Embryonic facial prominence (tissue), 1 donor: ENCODE measurements around the gene KRT3.
"Not testable (repeated sequence)": the region's sequence is repeated elsewhere in the genome, so short reads cannot be mapped to it uniquely, and the experiment has no call there.

Experiments
- DNase-seq: peaks from one replicate; pipeline ENCODE4 v3.0.0-alpha.2; 2016; ENCODE audit errors: extremely low spot score

KRT3 gene

DNA sequence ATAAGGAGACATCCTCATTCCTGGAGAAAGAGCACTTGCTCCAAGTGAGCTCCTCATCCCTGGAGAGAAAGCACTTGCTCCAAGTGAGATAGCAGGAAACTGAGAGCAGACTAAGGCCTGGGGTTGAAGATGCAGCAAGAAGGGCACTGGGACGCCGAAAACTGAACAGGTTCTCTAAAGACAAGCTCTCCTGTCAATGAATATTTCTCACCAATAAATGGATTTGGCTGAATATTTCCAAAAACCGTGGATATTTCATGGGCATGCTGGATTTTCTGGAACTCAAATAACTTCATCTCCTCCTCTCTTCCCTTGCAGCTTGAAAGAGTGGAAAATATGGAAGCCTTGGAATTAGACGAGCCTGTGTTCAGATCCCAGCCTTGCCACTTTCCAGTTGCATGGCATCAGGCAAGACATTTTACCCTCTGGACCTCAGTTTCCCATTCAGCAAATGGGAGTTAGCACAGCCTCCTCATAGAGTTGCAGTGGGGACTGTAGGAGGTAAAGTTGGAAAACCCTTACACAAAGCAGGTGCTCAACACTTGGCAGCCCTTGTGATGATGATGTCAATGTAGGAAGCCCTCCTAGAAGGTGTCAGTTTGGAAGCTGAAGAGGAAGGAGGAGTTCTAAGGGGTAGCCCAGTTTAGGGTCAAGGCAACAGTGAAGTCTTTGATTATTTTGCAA, 14.4 kb downstream of the KRT3 start:
- DNase-seq: no peak

DNA sequence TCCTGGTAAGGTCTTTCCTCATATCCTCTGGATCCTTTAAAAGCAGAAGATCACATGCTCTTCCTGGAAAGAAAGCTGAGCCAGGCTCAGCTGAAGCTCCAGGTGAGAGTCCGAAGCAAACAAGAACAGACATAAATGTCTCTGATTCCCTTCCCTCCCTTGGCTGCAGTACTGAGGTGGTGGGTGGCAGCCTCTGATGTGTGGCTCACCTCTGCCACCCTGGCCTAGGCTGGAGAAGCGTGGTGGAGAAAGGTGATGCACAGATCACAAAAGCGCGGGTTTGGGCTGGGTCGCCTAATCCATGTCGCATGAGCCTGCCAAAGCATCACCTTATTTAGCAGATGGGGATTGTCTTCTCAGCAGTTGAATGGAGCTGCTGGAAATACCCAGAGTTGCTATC, 16.0 kb downstream of the KRT3 start:
- no peak for DNase-seq

DNA sequence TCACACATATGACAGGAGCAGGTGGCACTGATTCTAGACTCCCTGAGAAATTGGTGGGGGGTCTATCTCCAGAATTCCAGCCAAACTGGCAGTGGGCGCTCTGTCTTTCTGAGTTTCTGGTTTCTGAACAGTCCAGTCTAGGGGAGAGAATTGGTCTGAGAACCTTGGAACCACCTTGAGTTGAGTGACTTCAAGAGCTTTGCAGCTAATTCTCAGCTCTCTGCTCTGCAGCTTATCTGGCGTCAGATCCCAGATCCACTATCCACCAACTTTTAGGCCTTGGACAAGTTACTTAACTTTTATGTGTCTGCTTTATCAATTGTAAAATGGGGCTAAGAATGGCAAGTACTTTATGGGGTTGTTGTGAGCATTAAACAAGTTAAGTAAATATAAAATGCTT, 17.1 kb downstream of the KRT3 start:
- DNase-seq: no peak

DNA sequence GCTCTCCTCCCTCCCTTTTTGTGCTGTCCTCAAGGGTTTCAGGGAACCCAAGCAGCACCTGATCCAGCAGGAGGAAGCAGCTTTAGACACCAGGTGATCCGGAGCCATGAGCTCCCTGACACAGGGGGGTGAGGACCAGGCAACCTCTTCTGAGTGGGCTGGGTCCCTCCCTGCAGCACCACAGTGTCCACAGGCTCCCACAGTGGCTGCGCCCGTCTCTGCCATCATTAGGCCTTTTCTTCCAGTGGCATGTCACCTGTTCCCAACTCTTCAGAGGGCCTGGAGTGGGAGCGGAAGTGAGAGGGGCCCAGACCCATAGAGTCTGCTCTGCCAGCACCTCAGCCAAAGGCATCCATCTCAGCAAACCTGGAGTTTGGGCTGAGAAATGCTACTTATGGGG, 18.4 kb downstream of the KRT3 start:
- no peak for DNase-seq

DNA sequence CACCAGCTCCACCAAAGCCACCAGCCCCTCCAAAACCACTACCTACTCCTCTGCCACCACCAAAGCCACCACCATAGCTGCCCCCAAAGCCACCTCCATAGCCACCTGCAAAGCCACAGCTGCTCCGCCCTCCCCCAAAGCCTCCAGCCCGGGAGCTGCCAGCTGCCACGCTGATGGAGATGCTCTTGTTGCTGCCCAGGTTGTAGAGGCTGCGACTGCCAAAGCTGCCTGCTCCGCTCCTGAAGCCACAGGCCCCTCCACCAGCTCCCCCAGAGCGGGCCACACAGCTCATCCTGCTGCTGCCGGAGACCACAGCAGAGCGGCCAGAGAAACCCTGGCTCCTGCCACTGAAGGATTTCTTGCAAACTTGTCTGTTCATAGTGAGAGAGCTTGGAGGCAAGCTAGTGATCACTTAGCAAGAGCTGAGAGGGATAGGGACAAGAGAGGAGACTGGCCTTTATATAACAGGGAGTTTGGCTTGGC, 19.0 kb downstream of the KRT3 start, which contains the start of gene KRT76:
Gene KRT76 (minus strand): TSS at position 433 of the 483 bp plus-strand sequence. CDS start 54 bp downstream, at position 379.
- DNase-seq: no peak

DNA sequence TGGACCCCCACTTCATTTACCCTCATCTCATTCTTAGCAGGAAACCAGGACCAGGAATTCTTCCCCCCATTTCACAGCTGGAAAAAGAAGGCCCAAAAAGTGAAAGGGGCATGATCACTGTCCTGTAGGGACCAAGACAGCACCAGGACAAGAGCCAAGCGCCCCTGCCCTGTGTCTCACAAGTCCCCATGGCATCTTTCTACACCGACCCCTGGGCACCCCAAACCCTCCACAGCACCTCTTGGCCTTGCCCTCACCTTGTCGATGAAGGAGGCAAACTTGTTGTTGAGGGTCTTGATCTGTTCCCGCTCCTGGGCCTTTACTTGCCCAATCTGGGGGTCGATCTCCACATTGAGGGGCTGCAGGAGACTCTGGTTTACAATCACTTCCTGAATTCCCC, 19.5 kb downstream of the KRT3 start:
- no peak for DNase-seq

DNA sequence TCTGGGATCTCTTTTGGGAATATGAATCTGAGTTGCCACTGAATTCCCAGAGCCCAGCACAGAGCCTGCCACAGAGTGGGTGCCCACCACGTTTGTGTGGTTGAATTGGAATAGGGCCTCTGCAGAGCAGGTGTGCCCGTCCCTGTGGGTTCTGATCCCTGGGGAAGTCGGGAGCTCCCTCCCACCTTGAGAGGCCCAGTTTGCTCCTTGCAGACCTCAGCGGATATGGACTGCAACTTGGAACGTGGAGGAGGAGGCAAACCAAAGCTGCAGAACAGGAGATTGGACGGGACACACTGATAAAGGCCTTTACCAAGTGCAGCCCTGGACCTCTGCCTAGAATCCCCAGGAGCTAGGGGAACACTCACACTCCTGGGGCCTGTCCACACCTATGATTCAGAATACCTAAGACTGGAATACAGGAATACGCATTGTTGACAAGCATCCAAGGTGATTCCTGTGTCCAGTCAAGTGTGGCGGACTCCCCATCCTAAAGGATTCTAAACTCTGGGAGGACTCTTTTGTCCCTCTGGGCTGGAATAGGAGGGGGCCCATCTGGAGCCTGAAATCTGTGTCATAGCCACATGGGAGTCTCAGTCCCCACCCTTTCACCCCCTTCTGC, 21.2 kb downstream of the KRT3 start:
- no peak for DNase-seq

DNA sequence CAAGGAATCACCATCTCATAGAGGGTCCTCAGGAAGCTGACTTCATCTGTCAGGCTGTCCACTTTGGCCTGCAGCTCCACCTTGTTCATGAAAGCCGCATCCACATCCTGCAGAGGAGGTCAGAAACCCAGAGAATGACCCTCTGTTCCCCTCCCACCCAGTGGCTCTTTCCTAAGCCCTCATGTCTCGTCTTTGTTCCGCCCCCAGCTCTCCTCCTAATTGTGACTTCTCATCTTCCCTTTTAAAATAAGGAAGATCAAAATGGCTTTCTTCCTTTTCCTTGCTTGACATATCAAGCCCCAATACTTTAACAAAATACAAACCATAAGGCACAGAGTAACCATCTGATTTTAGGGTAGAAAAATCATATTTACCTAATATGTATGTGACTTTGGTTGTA, 23.1 kb downstream of the KRT3 start:
- DNase-seq: no peak

DNA sequence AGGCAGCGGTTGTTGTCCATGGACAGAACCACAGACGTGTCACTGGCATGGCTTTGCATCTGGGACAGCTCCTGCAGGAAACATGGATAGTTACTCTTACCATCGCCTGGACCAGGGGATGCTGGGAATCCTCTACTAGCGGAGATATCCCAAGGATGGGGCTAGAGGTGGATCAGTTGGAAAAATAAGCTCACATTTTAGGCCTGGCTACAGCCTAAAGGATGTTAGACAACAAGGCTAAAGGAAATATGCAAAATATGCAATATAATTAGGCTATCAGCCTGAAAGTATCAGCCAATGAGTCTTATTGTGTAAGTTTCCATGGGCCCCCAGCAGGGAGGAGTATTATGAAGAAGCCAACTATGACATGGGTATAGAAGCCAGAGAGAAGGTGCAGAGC, 23.7 kb downstream of the KRT3 start:
- no peak for DNase-seq

DNA sequence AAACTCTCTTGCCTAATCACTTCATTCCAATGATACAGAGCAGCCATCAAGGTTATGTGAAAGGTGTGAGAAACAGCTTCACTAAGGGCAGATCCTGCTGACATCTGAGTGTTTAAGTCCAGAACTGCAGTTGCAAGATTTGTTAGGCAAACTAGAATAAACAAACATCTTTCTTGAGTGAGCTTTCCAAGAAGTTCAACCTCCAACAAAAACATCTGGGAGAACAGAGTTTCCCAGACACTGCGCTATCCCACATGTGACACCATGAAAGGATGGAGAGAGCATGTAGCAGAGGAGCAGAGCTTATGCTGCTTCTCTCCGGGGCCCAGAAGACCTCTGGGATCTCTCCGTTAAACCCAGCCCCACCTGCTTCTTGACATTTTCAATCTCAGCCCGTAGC, 24.4 kb downstream of the KRT3 start:
- DNase-seq: no peak

DNA sequence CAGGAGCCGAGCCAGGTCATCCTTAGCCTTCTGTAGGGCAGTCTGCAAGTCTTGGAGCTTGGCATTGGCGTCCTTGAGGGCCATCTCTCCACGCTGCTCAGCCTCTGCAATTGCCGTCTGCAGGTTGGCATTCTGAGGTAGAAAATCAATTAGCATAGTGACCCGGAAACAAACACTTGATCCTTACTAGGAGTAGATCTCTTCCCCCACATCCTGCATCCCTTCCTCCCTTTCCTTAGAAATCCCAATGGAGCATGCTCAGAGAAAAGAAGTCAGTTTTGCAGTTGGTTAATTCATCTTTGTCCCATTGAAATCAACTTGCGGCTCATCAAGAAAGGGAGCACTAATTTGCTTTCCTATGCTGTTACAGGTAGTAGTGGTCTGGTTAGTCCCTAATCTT, 24.8 kb downstream of the KRT3 start:
- DNase-seq: no peak

DNA sequence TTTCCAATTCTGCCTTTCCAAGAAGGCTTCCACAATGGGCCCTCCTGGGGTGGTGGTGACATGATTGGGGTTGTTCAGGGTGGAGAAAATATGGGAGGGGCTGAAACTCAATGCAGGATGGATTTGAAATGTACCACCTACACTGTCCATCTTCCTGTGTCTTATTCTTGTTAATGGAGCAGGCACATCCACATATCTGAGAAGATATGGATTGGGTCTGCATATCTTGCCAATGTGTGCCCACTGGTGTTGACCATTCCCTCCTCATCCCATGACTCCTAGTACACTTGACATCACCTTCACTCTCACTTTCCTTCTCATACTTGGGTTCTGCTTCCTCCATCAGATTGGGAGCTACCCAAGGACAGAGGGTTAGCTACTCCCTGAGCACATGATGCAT, 26.0 kb downstream of the KRT3 start:
- no peak for DNase-seq

DNA sequence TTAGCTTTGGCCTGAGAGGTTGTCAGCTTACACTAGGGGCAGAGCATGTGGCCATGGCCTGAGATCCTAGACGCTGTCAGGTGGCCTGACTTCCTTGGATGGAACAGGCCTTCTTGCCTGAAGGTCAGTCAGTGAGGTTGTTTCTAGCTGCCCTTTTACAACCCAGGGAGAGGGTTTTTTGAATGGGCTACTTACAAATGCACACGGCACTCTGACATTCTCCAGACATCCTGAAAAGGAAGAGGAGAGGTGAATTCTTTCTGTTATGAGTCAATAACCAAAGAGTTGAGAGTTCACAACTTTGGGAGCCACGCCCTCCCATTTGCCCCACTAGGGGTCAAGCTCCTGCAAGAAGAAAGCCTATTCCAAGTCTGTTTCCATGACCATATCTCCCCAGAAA, 26.6 kb downstream of the KRT3 start:
- no peak for DNase-seq

DNA sequence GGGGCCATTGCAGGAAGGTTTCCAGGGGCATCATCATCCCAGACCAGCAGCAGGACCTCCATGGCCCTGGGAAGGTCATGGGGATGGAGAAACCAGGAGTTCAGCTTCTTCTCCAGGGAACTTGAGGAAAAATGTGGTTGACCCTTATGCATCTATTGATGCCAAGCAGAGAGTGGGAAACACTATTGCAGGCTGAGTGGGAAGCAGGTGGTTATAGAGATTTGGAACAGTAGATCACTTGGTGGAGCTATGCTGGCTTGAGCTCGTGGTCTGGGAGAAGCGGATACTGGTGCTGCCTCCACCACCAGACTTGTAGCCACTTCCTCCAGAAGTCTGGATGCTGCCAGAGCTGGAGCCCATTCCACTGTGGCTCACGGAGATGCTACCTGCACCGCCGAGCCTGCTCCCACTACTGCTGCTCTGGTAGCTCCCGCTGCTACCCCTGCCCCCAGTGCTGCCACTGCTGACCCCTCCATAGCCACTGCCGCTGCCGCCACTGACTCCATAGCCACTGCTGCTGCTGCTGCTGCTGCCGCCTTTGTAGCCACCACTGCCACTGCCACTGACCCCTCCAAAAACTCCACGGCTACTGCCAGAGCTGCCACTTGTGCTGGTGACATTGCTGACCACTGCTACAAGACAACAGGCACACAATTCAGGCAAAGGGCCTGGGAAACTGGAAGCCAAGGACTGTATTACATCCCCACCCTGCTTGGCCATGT, 27.3 kb downstream of the KRT3 start:
- DNase-seq: no peak

DNA sequence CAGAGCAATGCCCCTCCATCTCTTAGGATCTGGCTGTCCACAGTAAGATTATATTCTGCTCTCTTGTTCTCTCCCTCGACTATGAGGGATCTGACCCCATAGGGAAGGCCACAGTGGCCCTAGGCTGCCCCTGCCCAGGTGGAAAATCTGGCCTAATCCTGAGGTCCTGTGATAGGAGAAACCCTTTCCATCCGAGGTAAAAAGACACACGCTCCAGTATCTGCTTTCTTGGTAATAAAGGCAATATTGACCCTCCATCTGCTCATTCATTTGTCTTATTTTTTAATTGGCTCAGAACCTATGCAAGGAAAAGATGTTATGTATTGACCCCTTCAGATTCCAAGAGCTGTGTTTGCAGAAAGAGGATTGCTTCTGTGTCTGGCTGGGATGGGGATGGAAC, 28.5 kb downstream of the KRT3 start:
- no peak for DNase-seq

DNA sequence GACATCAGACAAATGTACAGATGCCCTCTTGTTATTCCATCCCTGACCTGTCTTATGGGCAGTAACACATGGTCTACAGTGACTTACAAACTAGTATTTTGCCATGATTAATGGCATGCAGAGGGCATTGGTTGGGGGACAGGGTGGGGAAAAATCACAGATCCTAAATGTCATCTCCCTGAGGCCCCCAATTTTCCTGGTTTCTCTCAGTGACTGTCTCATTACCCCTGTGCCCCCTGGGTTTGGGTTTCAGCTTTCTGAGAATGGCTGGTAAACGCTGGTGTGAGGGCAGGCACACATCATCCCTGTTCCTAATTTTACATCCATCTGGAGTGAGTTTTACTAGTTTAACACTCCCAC, 28.9 kb downstream of the KRT3 start:
- no peak for DNase-seq

DNA sequence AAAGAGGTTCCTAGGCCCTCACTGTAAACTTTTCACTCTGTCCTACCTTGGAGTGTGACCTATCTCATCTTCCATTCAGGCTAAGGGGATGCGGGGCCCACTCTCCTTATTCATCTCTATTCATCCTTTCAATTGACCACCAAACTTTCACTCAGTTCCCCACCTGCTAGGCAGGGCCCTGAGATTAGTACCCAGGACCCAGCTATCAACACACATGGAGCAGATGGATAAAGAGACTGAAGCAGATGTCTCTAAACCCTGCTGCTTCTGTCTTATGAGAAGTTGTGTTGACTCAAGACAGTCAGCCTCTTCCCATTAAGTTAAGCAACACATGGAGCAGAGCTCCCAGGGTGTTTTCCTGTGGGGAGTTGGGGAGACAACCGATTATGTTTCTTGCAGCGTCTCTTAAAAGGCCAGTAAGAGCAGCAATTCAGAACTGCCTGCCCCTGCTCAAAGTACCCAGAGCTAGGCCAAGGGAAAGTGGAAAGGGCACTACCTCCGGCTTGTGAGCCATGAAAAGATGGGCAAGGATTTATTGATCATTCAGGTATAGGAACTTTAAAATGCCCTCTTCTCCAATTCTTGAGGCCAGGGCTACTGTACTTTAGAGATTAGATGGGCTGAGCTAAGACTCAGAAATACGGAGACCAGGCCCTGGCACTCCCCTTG, 29.4 kb downstream of the KRT3 start:
- no peak for DNase-seq

DNA sequence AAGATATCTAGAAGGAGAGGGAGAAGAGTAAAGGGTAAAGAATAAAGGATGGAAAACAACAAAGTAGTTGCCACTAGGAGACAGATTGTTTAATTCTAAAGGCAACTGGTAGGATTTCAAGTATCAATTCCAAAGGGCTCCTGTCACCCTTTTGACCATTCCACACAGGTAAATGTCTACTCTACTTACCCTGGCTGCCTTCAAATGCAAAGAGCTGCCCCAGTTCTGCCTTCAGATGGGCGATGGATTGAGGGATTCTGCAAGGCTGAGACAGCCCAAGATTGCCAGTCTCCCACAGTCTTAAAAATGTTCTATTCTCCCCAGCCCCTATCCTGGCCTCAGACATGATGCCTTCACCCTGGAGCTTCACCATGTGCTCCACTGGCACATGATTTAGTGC, 30.2 kb downstream of the KRT3 start:
- no peak for DNase-seq

DNA sequence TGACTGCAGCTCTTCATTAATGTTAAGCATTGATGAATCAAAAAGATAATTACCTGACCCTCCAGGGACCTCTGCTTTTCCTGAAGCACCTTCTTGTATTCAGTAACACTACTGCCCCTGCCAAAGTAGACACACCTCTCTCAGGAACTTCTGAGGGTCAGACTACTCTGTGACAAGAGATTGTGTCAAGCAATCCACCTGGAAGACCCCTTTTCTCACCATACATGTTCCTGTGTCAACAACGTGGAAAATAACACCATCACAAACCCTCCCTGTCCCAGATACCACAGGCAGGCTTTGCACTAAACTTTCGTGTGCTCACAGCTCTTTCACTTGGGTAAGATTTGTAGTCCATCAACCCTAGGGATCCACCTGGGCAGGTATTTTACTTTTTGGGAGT, 31.9 kb downstream of the KRT3 start:
- no peak for DNase-seq

DNA sequence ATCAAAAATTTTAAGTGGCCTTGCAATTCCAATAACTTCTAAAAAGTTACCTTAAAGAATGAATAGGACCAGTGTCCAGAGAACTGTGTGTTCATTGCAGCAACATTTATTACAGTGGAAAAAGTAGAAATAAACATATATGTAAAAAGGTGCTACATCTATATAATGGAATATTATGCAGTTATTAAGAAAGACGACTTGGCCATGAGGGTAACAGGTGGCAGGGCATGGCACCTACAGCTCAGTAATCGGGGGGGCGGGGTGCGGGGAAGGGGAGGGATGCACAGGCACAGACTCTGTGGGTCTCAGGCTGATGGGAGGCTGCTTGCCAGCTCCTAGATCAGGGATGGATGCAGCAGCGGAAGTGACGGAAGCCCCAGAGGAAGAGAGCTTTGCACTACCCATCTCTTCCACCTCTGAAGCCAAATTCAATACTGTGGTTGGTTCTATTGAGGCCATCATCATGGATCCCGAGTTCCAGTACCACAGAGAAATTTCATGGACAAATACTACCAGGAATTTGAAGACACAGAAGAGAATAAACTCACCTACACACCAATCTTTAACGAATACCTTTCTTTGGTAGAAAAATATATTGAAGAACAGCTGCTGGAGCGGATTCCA, 32.8 kb downstream of the KRT3 start:
- DNase-seq: no peak

DNA sequence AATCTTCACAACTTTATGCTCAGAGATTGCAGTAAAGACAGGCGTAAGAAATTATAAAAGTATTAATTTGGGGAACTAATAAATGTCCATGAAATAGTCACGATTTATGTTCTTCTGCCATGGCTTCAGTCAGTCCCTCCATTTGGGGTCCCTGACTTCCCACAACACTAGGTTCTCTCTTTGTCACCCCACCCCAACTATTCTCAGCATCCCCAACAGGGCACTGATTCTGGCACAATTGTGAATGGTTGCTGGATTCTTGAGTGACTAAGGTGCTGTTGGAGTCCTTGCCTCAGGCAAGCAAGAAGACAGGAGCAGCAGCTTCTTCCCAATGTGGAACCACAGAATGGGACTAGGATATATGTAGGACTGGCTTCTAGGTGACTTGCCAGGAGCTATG, 34.1 kb downstream of the KRT3 start:
- no peak for DNase-seq

DNA sequence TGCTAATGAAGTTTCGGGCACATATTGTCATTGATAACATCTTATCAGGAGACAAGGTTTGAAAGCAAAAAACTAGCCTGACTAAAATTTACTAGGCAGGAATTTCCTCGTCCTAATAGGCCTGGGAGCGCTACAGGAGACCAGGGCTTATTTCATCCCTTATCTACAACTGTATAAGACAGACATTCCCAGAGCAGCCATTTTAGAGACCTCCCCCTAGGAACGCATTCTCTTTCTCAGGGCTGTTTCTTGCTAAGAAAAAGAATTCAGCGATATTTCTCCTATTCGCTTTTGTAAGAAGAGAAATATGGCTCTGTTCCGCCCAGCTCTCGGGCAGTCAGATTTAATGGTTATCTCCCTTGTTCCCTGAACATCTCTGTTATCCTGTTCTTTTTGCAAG, 34.7 kb downstream of the KRT3 start:
- not testable (repeated sequence) for DNase-seq
